DMS53 treated with DMSO at 0.1 percent for 48 hours (cell line): ENCODE data around the gene MCRIP2.
A peak's percentile ranks its signal among the peaks of the same experiment; 100 is the strongest.
"Not testable (repeated sequence)": the region's sequence is repeated elsewhere in the genome, so short reads cannot be mapped to it uniquely, and the experiment has no call there.

Experiments used
- DNase-seq: peaks from one replicate; lab custom pipeline; 2025; ENCODE audit not compliant: unreplicated experiment; lab: John Stamatoyannopoulos, UW

MCRIP2 gene, protein sequence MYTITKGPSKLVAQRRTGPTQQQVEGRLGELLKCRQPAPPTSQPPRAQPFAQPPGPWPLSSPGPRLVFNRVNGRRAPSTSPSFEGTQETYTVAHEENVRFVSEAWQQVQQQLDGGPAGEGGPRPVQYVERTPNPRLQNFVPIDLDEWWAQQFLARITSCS

DNA sequence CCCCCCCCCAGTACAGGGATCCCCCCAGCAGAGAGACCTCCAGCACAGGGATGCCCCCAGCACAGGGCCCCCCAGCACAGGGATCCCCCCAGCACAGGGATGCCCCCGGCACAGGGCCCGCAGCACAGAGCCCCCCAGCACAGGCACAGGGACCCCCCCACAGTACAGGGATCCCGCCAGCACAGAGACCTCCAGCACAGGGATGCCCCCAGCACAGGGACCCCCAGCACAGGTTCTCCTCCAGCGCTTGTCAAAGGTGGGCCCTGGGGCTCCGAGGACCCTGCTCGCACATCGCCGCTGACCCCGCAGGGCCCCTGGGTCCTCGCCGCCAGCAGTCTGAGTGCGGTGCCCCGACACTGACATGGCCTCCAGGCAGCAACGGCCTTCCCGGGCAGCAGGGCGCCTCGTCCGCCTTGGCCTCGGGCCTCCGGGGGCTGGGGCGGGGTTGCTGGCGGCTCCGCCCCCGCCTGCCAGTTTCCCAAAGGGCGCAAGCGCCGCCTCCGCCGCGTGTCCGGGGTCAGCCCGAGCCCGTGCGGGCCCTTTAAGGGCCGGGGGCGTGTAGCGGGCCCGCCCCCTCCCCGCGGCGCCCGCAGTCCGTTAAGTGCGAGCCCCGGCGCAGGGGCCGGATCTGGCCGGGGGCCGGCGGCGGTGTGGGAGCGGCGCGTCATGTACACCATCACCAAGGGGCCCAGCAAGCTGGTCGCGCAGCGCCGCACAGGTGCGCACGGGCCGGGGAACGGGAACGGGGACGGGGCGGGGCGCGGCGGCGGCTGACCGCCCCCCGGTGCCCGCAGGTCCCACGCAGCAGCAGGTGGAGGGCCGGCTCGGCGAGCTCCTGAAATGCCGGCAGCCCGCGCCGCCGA is at the start of gene MCRIP2:
MCRIP2 (plus strand) TSS at position 503 of the 863 bp plus-strand sequence; CDS start at position 667, 164 bp downstream.
- peak; percentile 44 for DNase-seq

DNA sequence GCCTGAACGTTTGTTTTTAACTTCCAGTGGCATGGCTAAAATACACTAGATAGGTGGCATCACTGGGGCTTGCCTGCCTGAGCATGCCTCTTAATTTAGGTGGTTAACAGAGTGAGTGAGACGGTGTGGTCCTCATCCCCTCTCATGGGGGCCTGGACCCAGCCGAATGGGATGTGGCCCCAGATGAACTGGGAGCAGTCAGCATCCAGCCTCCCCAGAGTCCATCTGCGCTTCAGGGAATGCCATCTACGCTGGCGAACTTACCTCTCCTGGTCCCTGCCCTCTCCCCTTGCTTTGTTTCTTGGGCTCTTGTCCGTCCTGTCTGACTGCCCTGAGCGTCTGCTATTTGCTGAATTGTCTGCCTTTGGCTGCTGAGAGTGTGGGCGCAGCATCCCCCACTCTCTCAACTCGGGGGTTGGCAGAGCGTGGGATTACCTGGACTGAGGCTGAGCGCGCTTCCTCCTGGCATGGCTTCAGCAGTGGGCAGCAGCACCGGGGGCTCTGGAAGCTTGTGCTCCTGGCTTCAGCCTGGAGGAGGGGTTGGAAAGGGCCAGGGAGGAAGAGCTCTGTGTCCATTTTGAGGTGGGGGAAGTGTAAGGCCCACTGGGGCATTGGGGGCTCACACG is 49.6 kb upstream of the MCRIP2 start:
- no peak for DNase-seq

DNA sequence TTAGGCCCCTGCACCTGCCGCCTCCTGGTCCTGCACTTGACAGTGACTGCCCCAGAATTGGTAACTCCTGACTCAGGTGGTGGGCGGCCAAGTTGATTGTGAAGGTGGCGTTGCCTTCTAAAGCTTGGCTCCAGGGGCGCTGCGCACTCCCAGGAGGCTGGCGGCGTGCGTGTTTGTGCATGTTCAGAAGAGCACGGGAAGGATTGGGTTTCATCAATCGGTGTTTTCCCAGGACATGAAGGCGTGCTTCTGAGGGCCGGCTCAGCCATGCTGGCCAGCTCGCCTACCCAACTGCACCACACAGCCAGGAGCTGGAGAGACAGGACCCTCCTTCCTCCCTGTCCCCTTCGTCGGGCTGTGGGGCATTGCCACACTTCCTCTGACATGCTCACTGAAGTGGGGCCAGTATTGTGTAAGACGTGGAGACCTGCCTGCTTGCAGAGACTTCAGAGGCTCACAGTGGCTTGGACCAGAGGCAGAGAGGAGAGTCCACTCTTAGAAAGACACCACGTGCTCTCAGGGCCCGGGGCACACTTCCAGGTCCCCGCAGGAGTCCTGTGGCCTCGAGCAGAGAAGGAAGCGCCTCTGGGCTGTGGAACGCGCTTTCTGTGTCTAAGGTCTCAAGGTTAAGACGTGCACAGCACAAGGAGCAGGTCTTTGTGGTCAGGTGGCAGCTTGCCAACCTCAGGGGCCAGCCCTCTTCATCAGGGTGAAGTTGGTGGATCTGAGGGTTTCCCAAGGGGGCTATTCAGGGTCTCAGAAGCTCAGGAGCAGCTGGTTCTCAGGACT is 48.9 kb upstream of the MCRIP2 start:
- peak; percentile 71 for DNase-seq

DNA sequence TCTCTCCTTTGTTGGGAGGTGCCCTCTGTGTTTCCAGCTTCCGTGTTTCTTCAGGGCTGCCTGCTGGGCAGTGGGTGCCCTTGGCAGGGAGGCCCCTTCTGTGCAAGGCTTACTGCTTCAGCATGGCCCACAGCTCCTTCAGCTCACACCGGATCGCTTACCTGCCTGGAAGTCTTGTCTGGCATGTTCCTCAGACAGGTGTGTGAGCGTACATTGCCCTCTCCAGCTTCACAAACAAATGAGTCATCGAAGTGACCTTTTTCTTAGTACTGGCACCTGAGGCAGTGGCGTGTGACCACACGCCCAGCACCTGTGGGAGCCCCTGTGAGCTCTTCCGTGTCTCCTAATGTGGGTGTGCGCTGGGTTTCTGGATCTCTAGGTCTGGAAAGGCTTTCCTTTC is 48.2 kb upstream of the MCRIP2 start:
- DNase-seq: peak; percentile 94

DNA sequence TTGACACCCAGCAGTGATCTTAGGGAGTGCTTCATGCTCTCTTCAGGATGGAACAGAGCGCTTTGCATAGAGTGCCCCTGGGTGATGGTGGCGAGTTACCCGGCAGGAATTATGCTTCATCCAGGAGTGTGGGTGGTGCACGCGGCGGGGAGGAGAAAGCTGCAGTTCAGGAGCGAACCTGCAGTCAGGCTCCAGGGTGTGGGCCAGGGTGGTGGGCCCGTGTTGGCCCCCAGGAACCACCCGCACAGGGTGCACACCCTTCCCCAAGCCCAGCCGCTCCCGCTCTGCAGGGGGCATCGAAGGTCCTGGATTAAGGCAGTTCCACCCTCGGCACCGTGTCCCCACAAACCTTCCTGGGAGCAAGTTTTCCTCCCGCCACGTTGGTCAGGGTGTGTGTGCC is 47.8 kb upstream of the MCRIP2 start:
- no peak for DNase-seq

DNA sequence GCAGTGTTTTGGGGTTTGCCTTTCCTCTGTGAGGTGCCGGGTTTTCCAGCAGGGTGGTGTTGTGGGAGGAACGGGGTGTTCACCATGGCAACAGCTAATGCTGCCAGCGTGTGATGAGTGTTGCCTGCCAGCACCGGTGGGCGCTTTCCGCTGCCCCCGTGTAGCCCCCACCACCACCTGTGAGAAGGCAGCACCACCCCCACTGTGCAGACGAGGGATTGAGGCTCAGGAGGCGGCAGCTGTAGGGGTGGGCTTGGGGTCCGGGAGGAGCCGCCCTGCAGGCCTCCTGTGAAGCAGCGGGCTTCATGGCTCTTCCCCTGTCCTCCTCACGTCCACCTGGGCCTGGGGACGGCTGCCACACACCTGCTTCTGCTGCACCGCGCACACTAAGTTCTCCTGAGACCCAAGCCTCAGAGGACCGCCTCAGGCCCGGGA is 46.5 kb upstream of the MCRIP2 start:
- DNase-seq: no peak

DNA sequence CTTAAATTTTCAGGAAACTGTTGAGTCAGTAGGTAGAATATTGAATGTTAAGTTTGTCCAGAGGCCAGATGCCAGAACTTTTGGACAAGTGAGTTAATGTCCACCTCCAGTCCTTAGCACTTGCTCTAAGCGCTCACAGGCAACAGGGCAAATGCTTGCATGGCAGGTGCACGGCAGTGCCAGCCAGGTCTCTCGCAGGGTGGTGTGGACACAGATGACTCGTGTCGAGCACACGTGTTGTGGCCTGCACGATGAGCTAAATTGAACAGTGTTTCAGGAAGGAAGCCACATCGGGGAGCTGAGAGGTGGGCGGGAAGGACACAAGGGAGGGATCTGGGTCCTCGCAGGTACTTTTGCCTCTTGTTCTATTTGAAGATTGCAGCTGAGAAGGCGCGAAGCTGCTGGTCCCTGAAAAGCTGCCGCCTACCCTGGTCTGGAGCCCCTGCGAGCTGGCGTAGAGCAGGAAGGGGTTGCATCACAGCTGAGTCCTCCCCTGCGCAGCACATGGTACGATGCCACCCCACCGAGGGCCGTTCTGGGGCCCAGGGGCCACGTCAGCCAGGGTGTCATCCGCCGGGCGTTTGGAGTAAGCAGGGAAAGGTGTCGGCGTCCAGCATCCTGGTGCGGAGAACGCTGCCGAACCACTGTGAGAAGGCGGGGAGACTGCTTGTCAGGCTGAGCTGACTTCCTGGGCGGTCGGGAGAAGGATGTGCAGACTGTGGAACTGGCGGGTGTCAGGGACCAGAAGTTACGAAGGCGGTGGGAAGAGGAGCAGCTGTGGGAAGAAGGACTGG is 45.5 kb upstream of the MCRIP2 start:
- no peak for DNase-seq

DNA sequence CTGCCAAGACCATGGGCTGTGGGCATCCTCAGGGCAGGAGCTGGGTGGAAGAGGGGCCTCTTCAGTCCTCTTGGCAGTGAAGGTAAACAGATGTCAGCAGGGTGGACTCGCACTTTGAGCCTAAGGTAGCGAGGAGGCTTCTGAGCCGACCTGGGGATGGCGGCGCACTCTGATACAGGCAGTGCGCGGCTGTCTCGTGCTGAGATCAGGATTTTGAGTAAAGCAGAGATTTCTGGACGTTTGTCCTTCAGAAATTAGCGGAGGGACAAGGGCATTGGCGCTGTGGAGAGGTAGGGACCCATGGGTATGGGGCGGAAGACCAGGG is 44.9 kb upstream of the MCRIP2 start:
- no peak for DNase-seq

DNA sequence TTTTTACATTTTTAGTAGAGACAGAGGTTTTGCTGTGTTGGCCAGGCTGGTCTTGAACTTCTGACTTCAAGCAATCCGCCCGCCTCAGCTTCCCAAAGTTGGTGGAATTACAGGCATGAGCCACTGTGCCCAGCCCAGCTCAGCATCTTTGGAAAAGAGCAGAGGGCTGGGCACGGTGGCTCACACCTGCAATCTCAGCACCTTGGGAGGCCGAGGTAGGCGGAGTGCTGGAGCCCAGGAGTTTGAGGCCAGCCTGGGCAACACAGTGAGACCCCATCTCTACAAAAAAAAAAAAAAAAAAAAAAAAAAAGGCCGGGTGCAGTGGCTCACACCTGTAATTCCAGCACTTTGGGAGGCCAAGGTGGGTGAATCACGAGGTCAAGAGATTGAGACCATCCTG is 44.0 kb upstream of the MCRIP2 start:
- DNase-seq: not testable (repeated sequence)

DNA sequence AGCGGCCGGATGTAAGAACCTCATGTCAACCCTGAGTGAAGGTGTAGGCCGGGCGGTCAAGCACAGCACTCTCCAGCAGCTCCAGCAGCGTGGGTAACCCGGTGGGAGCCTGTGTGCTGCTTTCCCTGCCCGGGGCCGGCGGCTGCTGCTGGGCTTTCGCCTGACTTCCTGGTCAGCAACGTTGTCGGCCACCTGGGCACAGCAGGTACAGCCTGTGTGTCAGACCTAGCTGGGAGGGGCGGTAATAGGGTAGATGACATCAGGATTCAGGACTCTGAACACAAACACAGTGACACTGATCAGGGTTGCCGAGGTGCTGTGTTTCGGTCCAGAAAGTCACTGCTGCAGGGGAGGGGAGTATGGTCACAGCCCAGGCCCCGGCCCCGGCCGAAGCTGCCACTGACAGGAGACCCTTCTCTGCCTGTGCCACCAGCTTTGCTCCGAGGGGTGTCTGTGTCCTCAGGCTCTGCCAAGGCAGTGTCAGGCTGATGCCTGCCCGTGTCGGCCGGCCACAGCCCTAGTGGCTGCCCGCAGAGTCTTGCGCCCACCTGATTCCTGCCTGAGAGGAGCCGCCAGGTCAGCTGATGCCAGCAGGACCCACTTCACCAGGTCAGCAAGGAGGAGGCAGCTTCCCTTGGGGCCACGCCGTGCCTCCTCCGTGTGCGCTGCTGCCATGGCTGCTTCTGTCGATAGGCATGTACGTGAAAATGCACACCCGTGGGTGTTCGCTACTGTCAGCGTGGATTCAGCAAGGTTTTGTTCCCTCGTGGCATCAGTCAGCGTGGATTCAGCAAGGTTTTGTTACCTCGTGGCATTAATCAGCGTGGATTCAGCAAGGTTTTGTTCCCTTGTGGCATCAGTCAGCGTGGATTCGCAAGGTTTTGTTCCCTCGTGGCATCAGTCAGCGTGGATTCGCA is 42.5 kb upstream of the MCRIP2 start:
- no peak for DNase-seq

DNA sequence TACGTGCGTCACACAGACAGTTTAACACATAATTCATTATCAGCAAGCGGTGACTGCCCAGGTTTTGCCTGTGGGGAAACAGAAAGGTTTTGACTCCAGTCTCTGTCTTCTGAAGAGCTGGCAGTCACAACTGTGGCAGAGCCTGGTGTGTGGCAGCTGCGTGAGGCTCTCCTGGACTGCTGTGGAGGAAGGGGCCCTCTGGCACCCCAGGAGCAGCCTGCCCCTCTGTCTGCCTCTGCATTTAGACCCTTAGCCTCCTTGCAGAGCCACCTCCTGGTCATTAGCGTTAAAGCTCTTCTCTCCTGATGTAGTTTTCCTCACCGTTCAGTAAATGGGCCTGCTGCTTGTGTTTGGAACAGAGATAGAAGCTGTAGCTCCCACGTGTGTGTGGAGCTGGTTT is 40.8 kb upstream of the MCRIP2 start:
- no peak for DNase-seq

DNA sequence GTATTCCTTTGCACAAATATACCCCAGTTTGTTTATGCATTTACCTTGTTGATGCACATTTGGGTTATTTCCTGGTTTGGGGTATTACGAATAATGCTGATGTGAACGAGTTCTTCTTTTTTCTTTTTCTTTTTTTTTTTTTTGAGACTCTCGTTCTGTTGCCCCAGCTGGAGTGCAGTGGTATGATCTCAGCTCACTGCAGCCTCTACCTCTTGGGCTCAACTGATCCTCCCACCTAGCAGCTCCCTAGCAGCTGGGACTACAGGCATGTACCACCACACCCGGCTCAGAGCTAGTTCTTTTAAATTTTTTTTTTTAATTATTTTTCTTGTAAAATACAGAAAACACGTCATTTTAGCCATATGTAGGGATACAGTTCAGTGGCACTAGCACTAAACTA is 37.7 kb upstream of the MCRIP2 start:
- DNase-seq: no peak

DNA sequence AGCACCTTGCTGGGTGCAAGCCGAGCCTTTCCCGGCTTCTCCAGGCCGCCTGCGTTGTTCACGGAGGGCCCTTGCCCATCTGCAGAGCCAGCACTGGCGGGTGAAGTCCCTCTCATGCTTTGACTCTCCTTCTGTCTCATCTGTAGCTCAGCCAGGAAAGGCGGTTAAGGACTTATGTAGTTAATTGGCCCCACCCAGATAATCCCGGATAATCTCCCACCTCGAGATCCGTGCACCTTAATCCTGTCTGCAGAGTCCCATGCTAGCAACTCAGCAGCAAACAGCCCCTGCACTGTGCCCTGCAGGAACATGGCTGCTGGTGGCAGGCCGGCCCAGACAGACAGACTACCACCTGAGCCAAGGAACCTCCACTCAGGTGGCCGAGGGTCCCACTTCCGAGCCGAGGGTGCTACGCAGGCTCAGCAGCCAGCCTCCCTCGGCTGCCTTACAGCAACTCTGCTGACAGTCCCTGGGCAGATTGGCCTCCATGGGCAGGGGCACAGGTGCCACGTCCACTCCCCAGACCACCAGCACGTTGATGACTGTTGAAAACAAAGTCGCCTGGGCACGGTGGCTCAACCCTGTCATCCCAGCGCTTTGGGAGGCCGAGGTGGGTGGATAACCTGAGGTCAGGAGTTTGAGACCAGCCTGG is 34.8 kb upstream of the MCRIP2 start:
- DNase-seq: no peak

DNA sequence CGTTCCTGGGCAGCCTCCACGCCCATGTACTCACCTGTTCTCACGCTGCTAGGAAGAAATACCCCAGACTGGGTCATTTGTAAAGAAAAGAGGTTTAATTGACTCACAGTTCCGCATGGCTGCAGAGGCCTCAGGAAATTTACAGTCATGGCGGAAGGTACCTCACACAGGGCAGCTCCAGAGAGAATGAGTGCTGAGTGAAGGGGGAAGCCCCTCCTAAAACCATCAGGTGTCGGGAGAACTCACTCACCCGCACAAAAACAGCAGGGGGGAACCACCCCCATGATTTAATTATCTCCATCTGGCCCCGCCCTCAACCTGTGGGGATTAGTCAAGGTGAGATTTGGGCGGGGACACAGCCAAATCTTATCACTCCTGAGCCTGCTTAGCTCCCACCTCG is 33.6 kb upstream of the MCRIP2 start:
- DNase-seq: no peak

DNA sequence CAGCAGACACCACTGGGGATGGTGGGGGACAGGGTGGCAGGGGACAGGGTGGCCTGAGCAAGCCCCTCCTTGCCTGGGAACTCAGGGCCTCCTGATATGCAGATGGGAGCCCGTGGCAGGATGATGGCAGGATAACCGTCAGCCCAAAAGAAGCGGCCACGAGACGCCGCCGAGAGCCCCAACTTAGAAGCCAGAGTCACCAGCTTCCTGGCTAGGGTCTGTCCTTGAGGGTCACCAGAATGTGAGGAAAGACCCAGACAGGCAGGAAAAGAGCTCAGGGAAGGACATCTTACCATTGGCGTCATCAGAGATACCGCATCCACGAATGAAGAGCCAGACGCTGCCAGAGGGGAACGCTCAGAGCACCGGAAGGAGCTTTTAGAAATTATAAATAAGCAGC is 32.3 kb upstream of the MCRIP2 start:
- DNase-seq: no peak

DNA sequence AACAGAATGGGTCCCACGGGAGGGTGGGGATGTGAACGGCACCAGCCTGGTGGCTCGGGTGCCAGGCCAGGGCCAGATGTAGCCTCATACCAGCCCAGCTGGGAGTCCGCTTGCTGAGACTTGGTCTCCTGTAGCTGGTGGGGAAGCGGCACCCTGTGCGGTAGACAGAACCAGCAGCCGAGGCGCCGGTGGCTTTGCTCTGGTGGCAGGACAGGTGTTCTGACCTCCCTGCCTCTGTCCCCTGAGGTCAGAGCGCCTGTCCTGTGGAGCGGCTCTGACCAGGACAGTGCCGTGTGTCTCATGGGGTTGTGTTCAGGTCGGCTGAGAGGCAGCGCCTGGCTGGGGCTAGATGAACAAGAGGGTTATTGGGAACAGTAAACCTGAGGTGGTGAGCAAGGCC is 31.6 kb upstream of the MCRIP2 start:
- no peak for DNase-seq

DNA sequence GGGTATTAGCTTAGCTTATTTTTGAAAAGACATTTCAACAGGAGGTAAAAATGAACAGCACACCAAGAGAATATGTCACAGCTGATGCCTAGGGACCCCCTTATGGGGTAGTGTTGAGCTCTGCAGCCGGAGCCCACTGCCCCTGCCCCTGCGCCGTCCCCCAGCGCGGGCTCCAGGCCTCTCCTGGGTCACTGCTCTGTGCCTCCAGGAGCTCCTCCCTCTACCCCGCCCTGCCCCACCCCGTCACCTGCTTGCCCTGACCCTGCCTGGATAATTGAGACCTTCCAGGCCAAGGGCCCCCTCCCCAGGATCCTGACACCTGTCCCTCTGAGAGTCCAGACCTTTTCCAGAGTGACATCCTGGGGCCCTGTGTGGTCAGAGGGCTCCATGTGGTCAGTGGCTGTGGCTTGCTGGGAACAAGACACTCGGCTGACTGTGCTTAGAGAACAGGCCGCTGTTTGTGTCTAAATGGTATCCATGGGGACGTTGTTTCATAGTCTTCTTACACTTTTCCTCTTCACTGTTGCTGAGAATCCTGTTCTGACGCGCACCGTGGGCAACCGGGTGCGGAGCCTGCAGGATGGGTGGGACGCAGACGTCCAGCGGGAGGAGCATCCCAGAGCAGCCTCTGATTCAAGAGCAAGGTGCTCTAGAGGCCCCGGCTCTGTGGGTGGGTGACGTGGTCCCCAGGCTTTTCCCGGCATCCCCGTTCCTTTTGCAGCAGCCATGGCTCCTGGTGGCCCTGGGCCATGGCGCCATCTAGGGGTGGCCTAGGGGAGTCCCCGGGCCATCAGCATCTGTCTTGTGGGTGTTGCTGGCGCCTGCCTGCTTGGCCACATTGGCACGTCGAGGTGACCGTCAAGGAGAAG is 30.9 kb upstream of the MCRIP2 start:
- no peak for DNase-seq

DNA sequence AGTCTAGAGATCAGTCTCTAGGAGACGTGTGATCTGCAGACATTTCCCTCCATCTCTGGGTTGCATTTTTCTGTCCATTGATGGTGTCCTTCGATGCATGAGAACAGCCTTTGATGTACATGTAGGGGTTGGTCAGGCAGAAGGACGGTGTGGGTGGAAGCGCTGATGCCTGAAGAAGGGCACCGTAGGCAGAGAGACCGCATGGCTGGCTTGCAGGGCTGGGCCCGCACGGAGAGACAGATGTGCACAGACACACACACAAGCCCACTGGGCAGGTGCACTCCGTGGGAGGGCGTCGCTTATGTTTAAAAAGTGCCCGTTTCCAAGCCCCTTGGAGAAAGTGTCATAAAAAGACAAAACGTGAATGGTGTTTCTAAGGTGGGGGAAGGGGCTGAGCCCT is 26.5 kb upstream of the MCRIP2 start:
- DNase-seq: no peak
